Measurements from ENCODE around the gene TIMP4.

Gene TIMP4

GRCh38 chr3:12159227-12159601 is 502 bp upstream of the TIMP4 start:
- no peak for TF ChIP-seq CTCF (IDR thresholded peaks at IDR 0.05; ENCODE audit: low read depth, low read length)

GRCh38 chr3:12157026-12157425 is 1.7 kb downstream of the TIMP4 start:
- no peak for DNase-seq (ENCODE audit: extremely low read depth, low read depth)
- no peak for TF ChIP-seq CTCF (IDR thresholded peaks at IDR 0.05; ENCODE audit: low read depth, low read length)

More at GRCh38 chr3:12159227-12159601, 502 bp upstream of the TIMP4 start:
- DNase-seq (ENCODE audit: extremely low read depth, low read depth): no peak

DNA sequence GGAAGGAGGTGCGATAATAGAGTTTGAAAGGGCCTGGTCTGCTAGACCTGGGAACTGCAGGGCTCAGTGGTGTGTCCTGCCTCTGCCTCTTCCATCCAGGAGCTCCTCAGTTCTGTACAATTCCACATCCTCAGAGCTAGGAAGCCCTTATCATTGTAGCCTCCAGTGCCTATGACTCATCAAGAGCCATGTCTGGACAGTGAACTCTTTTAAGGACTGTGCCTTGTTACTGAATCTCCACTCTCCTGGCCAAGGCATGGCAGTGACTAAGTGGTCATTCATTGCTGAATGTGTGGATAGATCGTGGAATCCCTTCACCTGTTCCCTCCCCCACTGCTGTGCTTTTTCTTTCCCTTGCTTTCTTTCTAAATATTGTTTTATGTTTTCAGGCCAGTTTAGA is 2.9 kb downstream of the TIMP4 start:
- DNase-seq (ENCODE audit: extremely low read depth, low read depth): no peak
- no peak for TF ChIP-seq CTCF (IDR thresholded peaks at IDR 0.05; ENCODE audit: low read depth, low read length)

DNA sequence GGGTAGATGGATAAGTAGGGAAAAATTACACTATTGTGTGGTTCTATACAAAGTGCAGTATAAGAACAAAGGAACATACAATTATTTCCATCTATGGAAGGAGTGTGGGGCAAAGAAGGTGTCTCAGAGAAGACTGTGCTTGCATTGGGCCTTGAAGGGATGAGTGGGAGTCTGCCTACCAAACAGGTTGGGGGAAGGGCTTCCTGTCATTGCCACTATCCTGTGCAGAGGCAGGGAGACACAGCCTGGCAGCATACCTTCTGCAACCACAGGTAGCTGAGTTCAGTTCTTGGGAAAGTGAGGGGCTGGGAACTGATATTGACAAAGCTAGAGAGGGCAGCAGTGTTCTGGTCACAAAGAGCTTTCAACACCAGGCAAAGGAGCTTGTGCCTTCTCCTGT is 3.4 kb downstream of the TIMP4 start:
- DNase-seq (ENCODE audit: extremely low read depth, low read depth): no peak
- TF ChIP-seq CTCF (IDR thresholded peaks at IDR 0.05; ENCODE audit: low read depth, low read length): no peak

GRCh38 chr3:12154151-12154550 is 4.6 kb downstream of the TIMP4 start:
- TF ChIP-seq CTCF (IDR thresholded peaks at IDR 0.05; ENCODE audit: low read depth, low read length): no peak
- DNase-seq (ENCODE audit: extremely low read depth, low read depth): no peak

DNA sequence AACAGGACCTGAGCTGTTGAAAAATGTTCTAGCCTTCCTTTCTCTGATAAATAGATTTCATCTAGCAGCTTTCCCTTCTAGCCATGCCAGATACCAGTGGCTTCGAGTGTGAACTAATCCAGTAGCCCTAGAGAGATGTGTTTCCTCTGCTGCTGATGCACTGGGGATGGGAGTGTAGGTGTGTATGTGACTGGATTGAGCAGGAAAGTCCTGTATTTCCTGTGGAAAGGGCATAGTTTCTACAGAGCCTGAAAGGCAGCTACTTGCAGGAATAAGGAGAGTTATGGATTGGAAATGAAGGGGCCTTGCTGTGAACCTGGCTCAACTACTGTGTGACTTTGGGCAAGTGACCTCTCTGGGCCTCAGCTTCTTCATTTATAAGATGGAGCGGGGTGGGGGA is 8.6 kb downstream of the TIMP4 start:
- no peak for DNase-seq (ENCODE audit: extremely low read depth, low read depth)
- no peak for TF ChIP-seq CTCF (IDR thresholded peaks at IDR 0.05; ENCODE audit: low read depth, low read length)

DNA sequence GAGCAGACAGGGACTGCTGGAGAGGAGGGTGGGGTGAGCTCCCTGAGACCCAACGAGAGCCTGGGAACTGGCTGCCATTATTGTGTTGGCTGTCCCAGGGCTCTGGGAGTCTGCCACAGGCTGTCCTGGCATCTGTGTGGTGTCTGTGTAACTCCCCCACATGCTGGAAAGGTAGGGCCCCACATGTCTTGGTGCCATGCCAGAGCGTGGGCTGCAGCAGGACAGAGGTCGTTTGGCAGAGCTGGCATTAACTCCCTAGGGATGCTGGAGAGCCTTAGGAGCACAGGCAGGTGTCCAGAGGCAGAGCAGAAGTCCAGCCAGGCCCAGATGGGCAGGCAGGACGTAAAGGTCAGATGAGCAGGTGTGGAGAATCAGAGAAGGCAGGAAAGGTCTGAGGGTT is 9.7 kb downstream of the TIMP4 start:
- DNase-seq (ENCODE audit: extremely low read depth, low read depth): no peak
- TF ChIP-seq CTCF (IDR thresholded peaks at IDR 0.05; ENCODE audit: low read depth, low read length): no peak

Data from AG09319 (cell line).